Mucosa of descending colon (tissue), 3 donors: Measurements from ENCODE around the gene CTSA. TPM values are rescaled to one million over a fixed set of nuclear protein-coding genes. Genes with fewer than 3 reads are reported as not detected.
"Not testable (repeated sequence)": the region's sequence is repeated elsewhere in the genome, so short reads cannot be mapped to it uniquely, and the experiment has no call there.

Experiments
- ATAC-seq: fragments of 200-7000 bp; cut with Tn5 transposase; one replicate; pipeline ENCODE4 v1.9.1; 2020; ENCODE audit warnings: mild to moderate bottlenecking, moderate library complexity
- DNase-seq, 3 donors: peaks; one replicate each; pipeline ENCODE4 v3.0.0-alpha.2; 2020
- H3K36me3 ChIP-seq: fragments of 200-600 bp; one replicate; pipeline ENCODE4 v1.8.0; 2021; ENCODE audit warnings: low read depth, mild to moderate bottlenecking
- H3K4me1 ChIP-seq: fragments of 200-600 bp; one replicate; pipeline ENCODE4 v1.8.0; 2021; ENCODE audit warnings: low read depth, mild to moderate bottlenecking
- H3K4me3 ChIP-seq: fragments of 200-600 bp; one replicate; pipeline ENCODE4 v1.8.0; 2021; ENCODE audit warnings: mild to moderate bottlenecking
- H3K9me3 ChIP-seq: fragments of 200-600 bp; one replicate; pipeline ENCODE4 v1.8.0; 2021; ENCODE audit warnings: mild to moderate bottlenecking
- CTCF ChIP-seq: fragments of 200-600 bp; IDR thresholded peaks from one replicate; pipeline ENCODE4 v1.8.0; 2022; ENCODE audit warnings: antibody characterized with exemption, mild to moderate bottlenecking
- intact Hi-C, 2 donors: fragments of 100-400 bp; cut with DNase I in 1 of 2; cut with micrococcal nuclease in 1 of 2; formaldehyde crosslinking; loops; one replicate each; pipeline versions ENCODE4 v1.11.0 to v1.11.1; 2022; cut with DNase I, micrococcal nuclease
- total RNA-seq, 3 donors: library from RNA; stranded (reverse); fragmentation: NEBNext Ultra II Directional in 2 of 3; extraction: Animal tissue kit (Norgen Biotek cat#: 25700) in 2 of 3; gene quantifications; one replicate each; pipeline versions ENCODE4 v1.2.1 to v1.2.4, GENCODE V29; 2021 to 2023
- donor health status: DM: no; HTN: no; CAD: no; lungs with moderate emphysema.
- donor health status: DM: no; HTN: no; CAD: no.
- donor health status: DM: no; HTN: yes; CAD: no.

The CTSA gene
- total RNA-seq, 3 donors from 2014 or later, result 292 to 542 (median 436) TPM

GRCh38 chr20:45899046-45899835 is 8.1 kb downstream of the CTSA start:
- Histone ChIP-seq H3K4me1 (peaks cover 3% of the 10 kb centered on the region), H3K9me3 (no peaks in the 10 kb centered on the region), H3K4me3 (no peak overlapping the region), H3K36me3 (no peaks in the 10 kb centered on the region)
- no peak for TF ChIP-seq CTCF
- intact Hi-C loops, result no loop called here
- ATAC-seq (no peak), DNase-seq (no peak)

- H3K4me3 ChIP-seq, H3K4me1 ChIP-seq, H3K9me3 ChIP-seq, ATAC-seq, DNase-seq, H3K36me3 ChIP-seq, intact Hi-C loops: not testable (repeated sequence)
These were observed 10.2 kb downstream of the CTSA start for GRCh38 chr20:45901332-45901731.

GRCh38 chr20:45902199-45902701 is 11.1 kb downstream of the CTSA start:
- H3K4me1 ChIP-seq, result peaks cover 3% of the 10 kb centered on the region
- H3K4me3 ChIP-seq, result no peak overlapping the region
- DNase-seq (no peak), ATAC-seq (no peak)
- no peak for TF ChIP-seq CTCF
- no peaks in the 10 kb centered on the region for H3K36me3 ChIP-seq
- intact Hi-C loops, result no loop called here
- H3K9me3 ChIP-seq, result no peaks in the 10 kb centered on the region

GRCh38 chr20:45904583-45905504 is 13.7 kb downstream of the CTSA start:
- peaks cover 5% of the 10 kb centered on the region for H3K4me1 ChIP-seq
- no peaks in the 10 kb centered on the region for H3K9me3 ChIP-seq
- DNase-seq (no peak), ATAC-seq (no peak)
- no peak for TF ChIP-seq CTCF
- no peaks in the 10 kb centered on the region for H3K36me3 ChIP-seq
- intact Hi-C loops, result no loop called here
- H3K4me3 ChIP-seq, result no peak overlapping the region

- H3K4me1 ChIP-seq, result peaks cover 2% of the 10 kb centered on the region
- no peaks in the 10 kb centered on the region for H3K36me3 ChIP-seq
- intact Hi-C loops, result no loop called here
- H3K4me3 ChIP-seq, result no peak overlapping the region
- ATAC-seq (no peak), DNase-seq (no peak)
- no peak for TF ChIP-seq CTCF
- no peaks in the 10 kb centered on the region for H3K9me3 ChIP-seq
These were observed 14.5 kb downstream of the CTSA start for GRCh38 chr20:45905505-45906079.
